DMS53 treated with DMSO at 0.1 percent for 48 hours (cell line): ENCODE measurements around the gene CA6.
"Not testable (repeated sequence)": the region's sequence is repeated elsewhere in the genome, so short reads cannot be mapped to it uniquely, and the experiment has no call there.

Experiments used
- DNase-seq: peaks from one replicate; lab custom pipeline; 2025; ENCODE audit not compliant: unreplicated experiment; lab: John Stamatoyannopoulos, UW

CA6 gene

GRCh38 chr1:8945568-8945967, at the start of gene CA6:
Gene CA6 (plus strand): TSS chr1:8945868. CDS start chr1:8945887, 19 bp downstream.
- no peak for DNase-seq

GRCh38 chr1:8896775-8897174, 48.9 kb upstream of the CA6 start:
- DNase-seq: not testable (repeated sequence)

- DNase-seq: not testable (repeated sequence)
These were observed 48.2 kb upstream of the CA6 start for GRCh38 chr1:8897505-8897904.

GRCh38 chr1:8898418-8898817, 47.2 kb upstream of the CA6 start:
- not testable (repeated sequence) for DNase-seq

- no peak for DNase-seq
These were observed 46.6 kb upstream of the CA6 start for GRCh38 chr1:8899046-8899445.

GRCh38 chr1:8900684-8901083, 45.0 kb upstream of the CA6 start:
- not testable (repeated sequence) for DNase-seq

- no peak for DNase-seq
These were observed 42.9 kb upstream of the CA6 start for GRCh38 chr1:8902765-8903164.

GRCh38 chr1:8903410-8903809, 42.3 kb upstream of the CA6 start:
- no peak for DNase-seq

- no peak for DNase-seq
These were observed 41.6 kb upstream of the CA6 start for GRCh38 chr1:8903908-8904650.

GRCh38 chr1:8905582-8906191, 40.0 kb upstream of the CA6 start:
- no peak for DNase-seq

GRCh38 chr1:8908388-8909151, 37.1 kb upstream of the CA6 start:
- DNase-seq: no peak

- no peak for DNase-seq
These were observed 35.3 kb upstream of the CA6 start for GRCh38 chr1:8910331-8910730.

GRCh38 chr1:8910914-8911313, 34.8 kb upstream of the CA6 start:
- peak; percentile 75 for DNase-seq

- DNase-seq: no peak
These were observed 34.0 kb upstream of the CA6 start for GRCh38 chr1:8911416-8912309.

- DNase-seq: no peak
These were observed 32.2 kb upstream of the CA6 start for GRCh38 chr1:8913457-8913856.

- DNase-seq: no peak
These were observed 31.2 kb upstream of the CA6 start for GRCh38 chr1:8914466-8914865.

GRCh38 chr1:8915446-8915845, 30.2 kb upstream of the CA6 start:
- DNase-seq: no peak

GRCh38 chr1:8917536-8917935, 28.1 kb upstream of the CA6 start:
- not testable (repeated sequence) for DNase-seq

GRCh38 chr1:8922962-8923361, 22.7 kb upstream of the CA6 start:
- DNase-seq: no peak

- DNase-seq: no peak
These were observed 20.3 kb upstream of the CA6 start for GRCh38 chr1:8925406-8925805.

- DNase-seq: no peak
These were observed 19.7 kb upstream of the CA6 start for GRCh38 chr1:8925960-8926359.
